HG03066 (cell line): Measurements from ENCODE around the gene PAK5.
"Not testable (repeated sequence)": the region's sequence is repeated elsewhere in the genome, so short reads cannot be mapped to it uniquely, and the experiment has no call there.

Source experiments
- ATAC-seq: cut with Tn5 transposase; IDR thresholded peaks from one replicate; pipeline ENCODE4 v1.9.1; 2021; ENCODE audit warnings: low read depth; ENCODE audit not compliant: unreplicated experiment

Gene PAK5

DNA sequence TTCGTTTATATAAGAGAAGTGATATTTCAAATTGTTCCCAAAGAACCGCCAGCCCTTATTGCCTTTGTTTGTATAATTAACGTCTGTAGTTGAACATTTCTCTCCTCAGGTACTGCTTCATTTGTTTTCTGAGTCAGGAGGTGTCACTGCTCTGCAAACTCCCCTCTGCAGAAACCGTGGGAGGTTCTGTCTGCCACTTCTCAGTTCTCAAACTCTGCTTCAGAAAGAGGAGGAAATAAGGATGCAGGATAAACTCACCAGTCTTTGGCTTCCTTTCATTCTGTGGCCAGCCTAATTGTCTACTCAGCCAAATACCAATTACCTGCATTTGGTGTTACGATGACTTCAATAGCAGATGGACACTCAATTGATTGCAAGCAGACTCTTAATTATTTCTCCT, 149.8 kb downstream of the PAK5 start:
- ATAC-seq, result no peak

- ATAC-seq, result no peak
These were observed 152.0 kb downstream of the PAK5 start for GRCh38 chr20:9686866-9687265.

- ATAC-seq, result no peak
These were observed 152.4 kb downstream of the PAK5 start for GRCh38 chr20:9686455-9686854.

GRCh38 chr20:9686001-9686400, 152.9 kb downstream of the PAK5 start:
- ATAC-seq, result no peak

- ATAC-seq, result no peak
These were observed 153.9 kb downstream of the PAK5 start for GRCh38 chr20:9685011-9685410.

DNA sequence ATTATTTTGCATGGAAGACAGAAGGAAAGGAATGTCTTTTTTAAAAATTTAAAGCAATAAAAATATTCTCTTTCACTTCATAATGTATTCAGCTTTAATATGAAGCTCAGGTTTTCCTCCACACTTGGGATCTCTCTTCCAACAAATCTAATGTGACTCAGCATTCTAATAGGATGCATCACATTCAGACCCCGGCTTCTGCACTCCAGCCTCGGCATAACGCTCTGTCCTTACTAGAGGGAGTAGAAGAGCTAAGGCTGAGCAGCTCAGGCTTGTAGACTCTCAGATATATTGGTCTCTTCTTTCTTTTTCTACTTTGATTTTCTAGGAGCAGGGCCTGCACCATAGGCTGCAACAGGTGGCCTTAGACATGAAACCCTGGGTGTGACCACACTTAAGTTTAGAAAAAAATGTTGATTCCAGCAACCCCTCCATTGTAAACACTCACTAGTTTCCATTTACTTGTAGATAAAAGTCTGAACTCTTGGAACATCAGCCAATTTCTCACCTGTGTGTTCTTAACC, 161.7 kb downstream of the PAK5 start:
- ATAC-seq, result no peak

DNA sequence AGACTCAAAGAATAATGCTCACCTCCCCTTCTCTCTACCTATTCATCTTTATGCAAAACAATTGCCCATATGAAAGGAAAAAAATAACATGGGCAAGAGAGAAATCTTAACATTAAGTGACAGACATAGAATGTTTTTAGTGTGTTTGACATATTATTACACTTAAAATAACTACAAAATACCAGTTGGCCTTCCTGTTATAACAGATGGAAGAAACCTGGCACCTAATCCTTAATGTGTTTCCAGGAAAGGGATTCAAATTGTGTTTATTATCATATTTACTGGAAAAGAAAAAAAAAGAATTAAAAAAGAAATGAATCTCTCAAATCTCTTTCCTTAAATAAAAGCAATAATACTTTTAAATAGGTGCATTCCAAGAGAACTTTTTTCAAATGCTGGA, 165.9 kb downstream of the PAK5 start:
- ATAC-seq, result no peak

DNA sequence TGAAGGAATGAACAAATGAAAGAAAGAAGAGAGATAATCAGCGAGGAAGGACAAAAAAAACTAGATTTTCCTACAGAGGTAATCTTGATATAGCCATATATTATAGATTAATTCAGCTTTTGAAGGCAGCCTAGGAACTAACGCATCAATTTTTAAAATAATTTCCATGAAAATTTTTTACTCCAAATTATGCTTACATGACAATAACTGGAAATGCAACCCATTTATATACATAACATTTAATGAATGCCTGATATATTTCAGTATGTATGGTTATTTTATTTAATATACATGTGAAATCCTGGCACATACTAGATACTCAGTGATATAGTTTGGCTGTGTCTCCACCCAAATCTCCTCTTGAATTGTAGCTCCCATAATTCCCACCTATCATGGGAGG, 166.8 kb downstream of the PAK5 start:
- ATAC-seq, result no peak

- no peak for ATAC-seq
These were observed 170.5 kb downstream of the PAK5 start for GRCh38 chr20:9668381-9668780.

- ATAC-seq, result no peak
These were observed 175.5 kb downstream of the PAK5 start for GRCh38 chr20:9663423-9663822.

GRCh38 chr20:9660236-9660868, 178.5 kb downstream of the PAK5 start:
- no peak for ATAC-seq

- no peak for ATAC-seq
These were observed 191.1 kb downstream of the PAK5 start for GRCh38 chr20:9647741-9648140.

DNA sequence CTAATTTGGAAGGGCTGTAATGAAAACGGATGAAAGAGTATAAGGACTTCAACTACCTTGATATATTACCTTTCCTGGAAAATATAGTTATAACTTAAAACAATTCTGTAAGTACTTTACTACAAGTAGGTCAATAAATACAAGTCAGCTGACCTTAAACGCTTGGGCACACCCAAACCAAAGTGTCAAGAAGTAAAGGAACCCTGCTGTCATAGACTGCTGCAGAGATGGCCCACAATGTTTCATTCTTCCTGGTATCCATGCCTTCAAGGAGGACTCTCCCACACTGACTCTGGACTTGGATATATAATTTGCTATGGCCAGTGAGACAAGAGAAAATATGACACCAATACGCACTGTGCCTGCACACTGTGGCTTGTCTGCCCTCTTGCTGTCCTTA, 192.5 kb downstream of the PAK5 start:
- no peak for ATAC-seq

DNA sequence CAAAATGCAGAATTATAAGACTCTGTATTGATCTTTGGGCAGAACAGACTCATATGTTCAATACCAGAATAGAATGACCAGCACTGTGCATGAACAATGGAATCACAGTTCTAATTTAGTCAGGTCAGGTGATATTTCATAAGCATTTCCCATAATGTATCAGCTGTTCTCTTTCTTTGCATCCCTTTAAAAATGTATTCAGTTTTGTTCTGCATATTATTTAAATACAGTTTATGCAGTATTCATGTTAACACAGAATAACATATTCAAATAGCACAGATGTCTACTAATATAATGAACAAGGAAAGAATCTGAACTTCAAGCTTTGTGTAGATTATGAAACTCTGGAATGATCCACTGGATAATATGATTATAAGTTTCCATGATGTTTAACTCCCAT, 196.0 kb downstream of the PAK5 start:
- ATAC-seq, result no peak

GRCh38 chr20:9641499-9642000, 197.3 kb downstream of the PAK5 start:
- not testable (repeated sequence) for ATAC-seq

DNA sequence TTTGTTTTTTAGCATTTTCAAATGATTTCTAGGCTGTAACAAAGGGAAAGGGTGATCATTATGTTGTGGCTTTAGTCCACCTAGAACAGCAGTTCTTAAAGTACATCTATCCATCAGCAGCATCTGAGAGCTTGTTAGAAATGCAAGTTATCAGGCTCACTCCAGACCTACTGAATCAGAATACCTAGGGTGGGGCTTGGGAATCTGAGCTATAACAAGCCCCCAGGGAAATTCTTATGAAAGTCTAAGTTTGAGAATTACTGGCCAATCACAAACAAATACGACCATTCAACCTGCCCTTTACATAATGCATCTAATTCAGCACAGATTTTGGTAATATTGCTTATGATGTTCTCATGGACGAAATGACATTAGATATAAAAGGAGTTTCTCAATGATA, 201.0 kb downstream of the PAK5 start:
- ATAC-seq, result no peak

DNA sequence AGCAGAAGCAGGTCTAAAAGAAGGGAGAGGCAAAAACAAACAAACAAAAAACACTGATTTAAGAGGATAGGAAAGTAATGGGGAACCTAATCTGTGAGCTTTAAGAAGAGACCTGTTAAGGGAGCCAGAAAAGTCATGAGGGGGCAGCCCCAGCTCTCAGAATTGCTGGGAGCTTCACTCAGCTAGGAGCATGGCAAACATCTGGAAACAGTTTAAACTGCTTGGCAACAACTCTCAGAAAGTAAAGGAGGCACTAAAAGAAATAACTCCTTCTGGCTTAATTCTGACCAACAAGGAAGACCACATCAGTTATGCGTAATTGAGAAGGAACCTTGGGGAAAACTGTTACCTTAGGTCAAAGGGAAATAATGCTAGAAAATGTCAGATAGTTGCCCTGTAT, 203.1 kb downstream of the PAK5 start:
- no peak for ATAC-seq

DNA sequence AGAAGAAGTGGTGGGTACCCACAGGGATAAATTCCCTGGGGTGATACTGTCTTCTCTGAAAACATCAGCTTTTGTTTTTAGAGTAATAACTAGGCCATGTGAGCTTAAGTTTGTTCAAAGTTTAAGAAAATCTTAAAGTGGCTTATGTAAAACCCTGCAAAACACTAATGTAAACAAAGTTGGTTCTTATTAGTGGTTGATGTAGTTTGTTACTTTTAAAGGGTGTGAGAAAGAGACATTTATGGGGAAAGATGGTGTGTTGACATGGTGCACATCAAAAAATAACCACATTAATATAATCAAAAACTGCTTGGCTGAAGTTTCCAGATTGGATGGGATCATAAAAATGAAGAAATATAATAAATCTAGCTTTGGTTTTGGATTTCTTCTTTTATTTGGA, 204.5 kb downstream of the PAK5 start:
- no peak for ATAC-seq

DNA sequence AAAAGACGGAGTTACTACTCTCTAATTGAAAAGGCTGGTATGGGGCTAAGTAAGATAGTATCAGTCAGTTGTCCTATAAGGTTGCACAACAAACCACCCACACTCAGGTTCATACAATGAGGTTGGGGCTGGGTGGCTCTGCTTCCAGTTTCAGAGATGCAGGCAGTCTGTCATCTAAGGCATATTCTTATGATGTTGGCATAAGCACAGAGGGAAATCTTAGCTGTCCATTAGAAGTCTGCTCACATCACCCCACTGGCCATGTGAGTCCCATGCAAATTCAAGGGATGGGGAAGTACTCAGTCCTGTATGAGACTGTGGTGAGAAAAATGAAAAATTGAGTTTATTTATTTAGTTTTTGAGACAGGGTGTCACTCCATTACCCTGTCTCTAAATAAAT, 205.9 kb downstream of the PAK5 start:
- ATAC-seq, result no peak

DNA sequence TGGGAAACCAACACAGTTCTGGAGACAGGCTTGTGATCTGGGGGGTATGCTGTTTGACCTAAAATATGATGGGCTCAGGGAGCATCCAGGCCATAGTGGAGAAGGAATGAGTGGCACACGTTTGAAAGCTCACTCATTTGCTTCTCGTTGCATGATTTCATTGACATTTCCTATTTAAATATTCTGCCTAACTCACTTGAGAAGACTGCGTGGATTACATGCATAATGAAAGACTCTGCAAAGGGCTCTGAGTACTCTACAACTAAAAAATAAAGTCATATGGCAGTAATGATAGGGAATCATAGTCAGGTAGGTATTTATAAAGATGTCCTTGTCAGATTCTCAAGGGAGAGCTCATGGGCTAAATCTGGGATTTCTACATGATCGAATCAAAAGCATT, 206.6 kb downstream of the PAK5 start:
- no peak for ATAC-seq

DNA sequence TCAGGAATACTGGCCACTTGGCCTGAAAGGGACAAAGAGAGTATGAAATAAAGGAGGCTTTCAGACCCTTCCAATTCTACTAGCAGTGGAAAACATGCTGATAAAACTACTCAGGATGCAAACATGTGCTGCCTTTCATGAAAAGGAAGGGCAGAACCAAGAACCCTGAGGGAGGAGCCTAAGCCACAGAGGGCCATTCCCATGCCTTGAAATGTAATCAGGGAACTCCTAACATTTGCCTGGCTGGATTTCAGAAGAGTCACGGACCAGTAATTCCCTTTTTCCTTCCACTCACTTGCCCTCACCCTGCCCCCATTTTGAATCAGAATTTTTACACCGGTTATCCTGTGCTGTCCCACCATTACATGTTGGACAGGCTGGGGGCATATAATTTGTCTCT, 208.3 kb downstream of the PAK5 start:
- no peak for ATAC-seq

DNA sequence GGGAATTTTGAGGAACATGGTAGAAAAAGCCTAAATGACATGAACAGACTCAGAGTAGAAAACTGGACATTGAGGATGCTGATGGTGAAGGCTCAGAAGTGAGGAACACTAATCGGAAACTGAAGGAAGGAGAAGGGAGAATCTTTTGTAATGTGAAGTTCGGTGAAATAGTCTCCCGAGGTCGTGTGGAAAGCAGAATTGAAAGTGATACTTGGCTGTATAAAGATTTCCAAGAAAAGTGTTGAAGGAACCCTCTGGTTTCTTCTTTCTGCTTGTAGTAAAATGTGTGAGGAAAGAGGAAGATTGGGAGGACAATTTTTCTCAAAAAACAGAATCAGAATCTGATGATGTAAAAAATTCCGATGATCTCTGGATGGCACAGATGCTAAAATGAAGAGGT, 209.0 kb downstream of the PAK5 start:
- no peak for ATAC-seq

DNA sequence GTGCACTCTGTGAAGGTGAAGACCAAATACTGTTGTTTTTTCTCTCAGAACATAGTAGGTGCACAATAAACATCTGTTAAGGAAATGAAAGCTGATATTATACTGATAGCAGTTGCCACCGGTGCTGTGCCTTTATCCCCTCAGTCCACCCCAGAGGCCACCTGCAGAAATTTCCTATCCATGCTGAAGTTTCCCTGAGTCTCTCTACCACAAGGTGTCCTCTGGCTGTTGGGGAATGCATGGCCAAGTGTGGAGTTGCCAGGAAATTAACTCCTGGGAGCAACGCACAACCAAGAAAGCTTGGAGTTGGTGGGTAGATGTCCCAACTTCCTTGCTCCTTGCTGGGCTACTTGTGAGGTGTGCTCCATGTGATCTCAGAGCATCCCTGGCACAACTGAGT, 210.3 kb downstream of the PAK5 start:
- no peak for ATAC-seq
